ENCODE results near the gene KIF26B. TPM values are rescaled to one million over a fixed set of nuclear protein-coding genes. Genes with fewer than 3 reads are reported as not detected.

The KIF26B gene
- total RNA-seq, 1 donor from 2014 or later, result 0.45 TPM

GRCh38 chr1:245603311-245603865 is 448.6 kb downstream of the KIF26B start:
- DNase-seq (ENCODE audit: low spot score) (no peak), ATAC-seq (no peak)
- intact Hi-C loops (cut with DNase I), result no loop called here

- intact Hi-C loops (cut with DNase I), result no loop called here
- ATAC-seq, result no peak
- no peak for DNase-seq (ENCODE audit: low spot score)
These were observed 450.2 kb downstream of the KIF26B start for GRCh38 chr1:245604979-245605378.

GRCh38 chr1:245605480-245606156 is 450.8 kb downstream of the KIF26B start:
- intact Hi-C loops (cut with DNase I), result no loop called here
- ATAC-seq, result no peak
- no peak for DNase-seq (ENCODE audit: low spot score)

- intact Hi-C loops (cut with DNase I), result no loop called here
- DNase-seq (ENCODE audit: low spot score) (no peak), ATAC-seq (no peak)
These were observed 451.5 kb downstream of the KIF26B start for GRCh38 chr1:245606157-245606725.

- ATAC-seq (no peak), DNase-seq (ENCODE audit: low spot score) (no peak)
- intact Hi-C loops (cut with DNase I), result no loop called here
These were observed 453.5 kb downstream of the KIF26B start for GRCh38 chr1:245608271-245608670.

- intact Hi-C loops (cut with DNase I), result no loop called here
- DNase-seq (ENCODE audit: low spot score) (no peak), ATAC-seq (no peak)
These were observed 454.8 kb downstream of the KIF26B start for GRCh38 chr1:245609354-245610150.

GRCh38 chr1:245611251-245611650 is 456.5 kb downstream of the KIF26B start:
- intact Hi-C loops (cut with DNase I), result no loop called here
- ATAC-seq, result no peak
- no peak for DNase-seq (ENCODE audit: low spot score)

- ATAC-seq (peak; percentile 67), DNase-seq (ENCODE audit: low spot score) (no peak)
- intact Hi-C loops (cut with DNase I), result no loop called here
These were observed 459.7 kb downstream of the KIF26B start for GRCh38 chr1:245614476-245614875.

GRCh38 chr1:245615001-245615400 is 460.2 kb downstream of the KIF26B start:
- intact Hi-C loops (cut with DNase I), result loop anchor here (1.0 kb wide), 1 partner anchor 10 kb away; no protein-coding TSS in a partner anchor
- ATAC-seq, result peak; percentile 41
- no peak for DNase-seq (ENCODE audit: low spot score)

GRCh38 chr1:245621589-245621988 is 466.8 kb downstream of the KIF26B start:
- intact Hi-C loops (cut with DNase I), result no loop called here
- DNase-seq (ENCODE audit: low spot score), result no peak
- no peak for ATAC-seq

- no peak for ATAC-seq
- no peak for DNase-seq (ENCODE audit: low spot score)
- intact Hi-C loops (cut with DNase I), result no loop called here
These were observed 467.7 kb downstream of the KIF26B start for GRCh38 chr1:245622332-245623014.

GRCh38 chr1:245641384-245641783 is 486.6 kb downstream of the KIF26B start:
- DNase-seq (ENCODE audit: low spot score) (no peak), ATAC-seq (no peak)
- intact Hi-C loops (cut with DNase I), result no loop called here

GRCh38 chr1:245645406-245645805 is 490.6 kb downstream of the KIF26B start:
- intact Hi-C loops (cut with DNase I), result no loop called here
- ATAC-seq, result no peak
- no peak for DNase-seq (ENCODE audit: low spot score)

GRCh38 chr1:245645894-245646293 is 491.1 kb downstream of the KIF26B start:
- no peak for DNase-seq (ENCODE audit: low spot score)
- intact Hi-C loops (cut with DNase I), result no loop called here
- no peak for ATAC-seq

- ATAC-seq, result no peak
- no peak for DNase-seq (ENCODE audit: low spot score)
- intact Hi-C loops (cut with DNase I), result no loop called here
These were observed 494.2 kb downstream of the KIF26B start for GRCh38 chr1:245648749-245649522.

GRCh38 chr1:245649666-245650065 is 494.9 kb downstream of the KIF26B start:
- DNase-seq (ENCODE audit: low spot score) (no peak), ATAC-seq (no peak)
- intact Hi-C loops (cut with DNase I), result no loop called here

- ATAC-seq (no peak), DNase-seq (ENCODE audit: low spot score) (no peak)
- intact Hi-C loops (cut with DNase I), result no loop called here
These were observed 495.7 kb downstream of the KIF26B start for GRCh38 chr1:245650441-245650960.

- intact Hi-C loops (cut with DNase I), result no loop called here
- DNase-seq (ENCODE audit: low spot score), result no peak
- no peak for ATAC-seq
These were observed 496.3 kb downstream of the KIF26B start for GRCh38 chr1:245651093-245651492.
